Iris pigment epithelial cell (primary cell): ENCODE measurements around the gene CCDC170.

Experiments used
- DNase-seq: peaks from one replicate; pipeline ENCODE4 v3.0.0-alpha.2; 2011; ENCODE audit warnings: low read depth

CCDC170 gene

DNA sequence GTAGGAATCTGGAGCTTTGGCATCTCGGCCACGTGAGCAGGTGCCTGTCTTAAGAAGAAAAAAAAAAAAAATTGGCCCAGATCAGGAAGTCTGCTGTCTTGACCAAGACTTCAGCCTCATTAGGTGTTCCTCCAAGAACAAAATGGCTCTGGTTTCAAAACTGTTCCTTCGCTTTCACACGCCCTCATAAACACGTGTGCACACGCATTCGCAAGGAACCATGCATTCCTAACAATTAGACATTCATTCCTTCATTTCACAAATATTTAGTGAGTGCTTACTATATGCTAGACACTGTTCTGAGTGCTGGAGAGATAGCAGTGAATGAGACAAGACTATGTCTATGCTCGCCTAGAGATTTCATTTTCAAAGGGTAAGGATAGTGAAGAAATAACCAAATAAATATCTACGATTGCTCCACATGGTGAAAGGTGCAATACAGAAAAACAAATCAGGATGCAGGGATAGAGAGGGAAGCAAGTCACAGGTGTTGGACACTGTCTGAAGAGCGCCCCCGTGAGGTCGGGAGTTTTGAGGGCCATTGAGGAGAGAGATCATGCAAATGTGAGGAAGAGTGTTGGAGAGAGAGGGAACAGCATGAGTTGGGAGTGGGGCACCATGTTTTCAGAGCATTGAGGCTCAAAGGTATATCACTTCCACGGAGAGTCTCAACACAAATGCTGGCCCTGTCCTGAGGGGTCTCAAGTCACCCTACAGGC, 53.3 kb downstream of the CCDC170 start:
- no peak for DNase-seq

DNA sequence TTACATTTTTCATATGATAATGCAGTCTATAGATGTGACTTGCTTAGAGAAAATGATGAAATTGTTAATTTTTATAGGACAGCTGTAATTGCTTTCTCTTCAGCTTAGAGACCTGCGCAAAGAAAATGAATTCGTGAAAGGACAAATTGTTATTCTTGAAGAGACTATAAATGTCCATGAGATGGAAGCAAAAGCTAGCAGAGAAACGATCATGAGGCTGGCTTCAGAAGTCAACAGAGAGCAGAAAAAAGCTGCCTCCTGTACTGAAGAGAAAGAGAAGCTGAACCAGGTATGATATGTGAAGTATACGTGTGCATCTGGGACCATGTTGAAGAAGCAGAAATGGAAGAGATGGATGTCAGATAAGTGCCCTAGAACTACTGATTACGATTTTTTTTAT, 54.4 kb downstream of the CCDC170 start:
- DNase-seq = no peak

DNA sequence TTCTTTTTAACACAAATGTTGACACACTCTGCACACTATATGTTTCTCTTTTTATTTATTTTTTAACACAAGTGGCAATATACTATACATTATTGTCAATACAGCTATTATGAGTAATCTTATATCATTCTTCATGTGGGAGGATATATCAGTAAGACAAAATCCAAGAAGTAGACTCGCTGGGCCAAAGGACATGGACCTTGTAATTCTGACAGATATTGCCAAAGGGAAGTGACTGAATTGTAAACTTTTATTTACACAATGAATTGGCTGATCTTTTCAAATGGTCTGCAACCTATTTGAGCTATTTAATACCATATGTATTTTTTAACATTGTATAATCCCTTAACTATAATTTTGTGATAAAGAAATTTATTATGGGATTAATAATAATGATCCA, 56.0 kb downstream of the CCDC170 start:
- no peak for DNase-seq

DNA sequence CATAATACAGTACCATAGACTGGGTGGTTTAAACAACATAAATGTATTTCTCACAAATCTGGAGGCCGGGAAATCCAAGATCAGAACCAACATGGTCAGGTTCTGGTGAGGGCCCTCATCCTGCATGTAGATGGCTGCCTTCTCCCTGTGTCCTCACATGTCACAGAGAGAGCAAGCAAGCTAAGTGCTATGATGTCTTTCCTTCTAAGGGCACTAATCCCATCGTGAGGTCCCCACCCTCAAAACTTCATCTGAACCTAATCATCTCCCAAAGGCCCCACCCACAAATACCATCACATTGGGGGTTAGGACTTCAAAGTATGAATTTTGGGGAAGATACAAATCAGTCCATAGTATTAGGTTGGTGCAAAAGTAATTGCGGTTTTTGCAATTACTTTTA, 56.8 kb downstream of the CCDC170 start:
- no peak for DNase-seq

DNA sequence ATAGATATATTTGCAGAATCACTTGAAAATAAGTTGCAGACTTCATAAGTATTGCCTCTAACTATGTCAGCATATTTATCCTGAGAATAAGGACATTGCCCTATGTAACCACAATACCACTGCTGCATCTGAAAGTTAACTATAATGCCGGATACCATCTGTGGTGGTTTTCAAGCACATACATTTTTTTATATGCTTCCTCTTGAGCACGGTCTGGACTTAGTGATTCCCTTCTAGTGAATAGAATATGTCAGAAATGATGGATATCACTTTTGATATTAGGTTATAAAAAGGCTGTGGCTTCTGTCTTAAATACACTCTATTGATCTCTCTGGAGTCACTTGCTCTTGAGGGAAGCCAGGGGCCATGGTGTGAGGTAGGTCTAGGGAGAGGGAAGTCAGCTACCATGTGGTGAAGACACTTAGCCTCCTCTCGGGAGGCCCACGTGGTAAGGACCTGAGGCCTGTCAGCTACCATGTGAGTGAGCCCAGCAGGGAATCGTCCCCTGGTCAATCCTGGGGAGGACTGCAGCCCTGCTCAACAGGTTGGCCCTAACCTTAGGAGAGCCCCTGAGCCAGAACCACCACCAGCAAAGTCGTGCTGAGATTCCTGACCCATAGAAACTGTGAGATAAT, 57.5 kb downstream of the CCDC170 start:
- no peak for DNase-seq

DNA sequence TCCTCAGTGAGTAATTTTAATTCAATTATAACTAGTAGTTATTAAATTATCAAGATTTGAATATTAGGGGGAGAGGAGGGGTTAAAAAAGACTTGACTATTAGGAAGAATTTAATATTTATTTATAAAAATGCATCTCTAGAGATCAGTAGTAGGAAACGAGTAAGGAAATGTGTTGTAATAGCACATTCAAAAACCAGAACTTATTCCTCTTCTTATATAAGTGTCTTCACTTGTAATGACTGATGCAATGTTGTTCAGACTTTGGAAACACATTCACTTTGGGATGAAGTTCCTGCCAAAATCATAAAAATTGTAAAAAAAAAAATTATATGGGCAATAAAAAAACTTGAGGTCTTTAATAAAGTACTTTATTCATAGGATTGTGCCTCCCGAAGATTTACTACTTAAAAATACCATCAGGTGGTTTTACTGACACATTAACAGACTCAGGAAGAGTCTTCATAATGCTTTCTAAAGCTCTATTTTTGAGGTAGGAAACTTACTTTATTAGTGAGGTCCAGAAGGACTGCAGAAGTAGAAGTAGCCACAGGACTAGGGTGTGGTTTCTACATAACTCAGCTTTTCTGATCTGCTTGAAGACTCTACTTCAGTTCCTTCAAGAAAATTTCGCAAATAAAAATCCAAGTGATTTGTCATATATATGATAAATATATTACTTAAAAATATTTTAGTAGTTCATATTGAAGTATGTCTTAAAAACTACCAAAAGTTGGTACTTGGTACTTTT, 59.8 kb downstream of the CCDC170 start:
- no peak for DNase-seq

DNA sequence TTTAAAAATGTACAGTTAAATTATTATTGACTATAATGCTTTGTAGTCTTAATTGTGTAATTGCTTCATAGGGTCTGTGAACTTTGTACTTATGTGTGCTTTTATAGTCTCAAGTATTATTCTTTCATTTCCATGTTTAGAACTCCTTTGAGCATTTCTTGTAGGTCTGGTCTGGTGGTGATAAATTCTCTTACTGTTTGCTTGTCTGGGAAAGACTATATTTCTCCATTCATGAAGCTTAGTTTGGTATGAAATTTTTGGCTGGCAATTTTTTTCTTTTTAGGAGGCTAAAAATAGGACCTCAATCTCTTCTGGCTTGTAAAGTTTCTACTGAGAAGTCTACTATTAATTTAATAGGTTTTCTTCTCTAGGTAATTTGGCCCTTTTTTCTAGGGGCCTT, 67.4 kb downstream of the CCDC170 start:
- no peak for DNase-seq

DNA sequence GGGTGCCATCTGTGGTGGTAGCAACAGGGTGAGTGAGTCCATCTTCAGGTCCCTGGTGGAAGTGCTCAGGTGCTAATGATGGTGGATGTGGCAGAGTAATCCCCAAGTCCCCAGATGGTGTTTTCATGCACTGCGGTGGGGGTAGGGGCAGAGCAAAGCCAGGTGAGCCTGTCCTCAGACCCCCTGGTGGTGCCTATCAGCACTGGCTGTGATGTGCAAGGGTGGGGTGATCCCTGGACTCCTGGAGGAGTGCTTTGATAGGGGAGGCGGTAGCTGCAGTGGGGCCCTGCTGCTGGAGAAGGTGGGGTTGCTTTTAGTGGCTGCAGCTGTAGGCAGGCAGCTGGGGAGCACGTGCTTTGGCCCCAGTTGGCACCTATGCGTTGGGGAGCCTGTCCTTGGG, 70.8 kb downstream of the CCDC170 start:
- no peak for DNase-seq

DNA sequence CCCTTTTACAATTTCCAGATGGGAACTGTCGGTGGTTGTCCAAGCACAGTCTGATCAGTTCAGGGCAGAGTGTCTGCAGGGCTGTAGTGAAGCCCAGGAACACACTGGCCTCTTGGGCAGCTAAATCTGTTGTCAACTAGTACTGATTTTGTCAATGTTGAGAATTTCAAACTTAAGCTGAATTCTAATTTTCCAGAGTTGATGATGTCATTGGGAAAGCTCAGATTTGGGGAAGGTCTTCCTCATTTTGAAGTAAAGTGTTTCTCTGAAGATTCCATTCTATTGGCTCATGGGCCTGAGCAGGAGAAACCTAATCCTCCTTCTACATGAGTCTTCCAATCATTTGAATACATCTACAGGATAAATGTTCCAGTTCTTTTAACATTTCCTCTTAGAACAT, 72.1 kb downstream of the CCDC170 start:
- no peak for DNase-seq

DNA sequence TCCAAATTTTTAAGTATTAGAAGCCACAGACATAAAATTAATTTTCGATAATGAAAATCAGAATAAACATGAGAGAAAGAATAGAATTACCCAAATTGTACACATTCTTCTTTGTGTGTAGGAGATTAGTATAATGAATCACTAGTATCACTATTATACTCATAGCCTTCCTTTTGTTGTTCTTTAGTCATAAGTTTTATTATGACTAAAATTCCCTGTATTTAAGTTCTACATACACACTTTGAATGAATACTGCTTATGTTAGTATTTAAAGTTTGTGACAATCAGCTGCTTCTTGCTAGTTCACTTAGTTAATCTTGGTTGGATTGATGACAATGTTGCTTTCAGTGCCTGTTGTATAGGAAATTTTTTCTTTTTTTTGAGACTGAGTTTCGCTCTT, 72.7 kb downstream of the CCDC170 start:
- no peak for DNase-seq

DNA sequence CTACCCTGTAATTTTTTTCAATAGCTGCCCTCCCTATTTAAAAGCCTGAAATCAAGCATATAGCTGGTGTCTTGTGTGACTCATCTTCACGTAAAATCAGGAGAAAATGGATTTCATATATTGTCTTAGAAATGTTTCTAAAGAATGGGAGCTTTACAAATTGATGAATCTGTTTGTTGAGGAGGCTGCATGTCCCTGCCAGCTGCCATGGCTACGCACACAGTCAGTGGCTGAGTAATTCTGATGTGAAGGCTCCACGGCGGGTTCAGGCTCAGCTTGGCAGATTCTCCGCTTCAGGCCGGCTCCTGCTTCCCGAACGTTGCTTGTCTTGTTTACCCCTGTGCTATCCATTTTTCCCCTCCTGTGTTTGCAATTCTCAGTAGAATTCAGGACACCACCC, 82.8 kb downstream of the CCDC170 start:
- no peak for DNase-seq

DNA sequence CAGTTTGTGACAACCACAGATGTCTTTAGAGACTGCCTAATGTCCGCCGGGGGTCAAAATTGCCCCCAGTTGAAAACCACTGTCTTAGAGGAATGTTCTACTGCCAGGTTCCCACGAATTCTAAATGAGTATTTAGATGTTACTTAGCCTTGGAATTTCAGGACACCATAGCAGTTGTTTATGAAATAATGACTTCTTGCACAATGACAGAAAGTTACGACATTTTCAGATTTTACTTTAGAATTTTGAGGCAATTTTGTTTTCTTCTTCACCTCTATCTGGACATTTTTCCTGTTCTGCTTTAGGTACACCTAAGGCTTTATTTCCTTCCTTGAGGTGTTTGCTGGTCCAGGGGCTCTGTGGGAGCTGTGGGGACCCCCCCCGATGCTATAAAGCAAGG, 83.4 kb downstream of the CCDC170 start:
- DNase-seq = peak; percentile 1

DNA sequence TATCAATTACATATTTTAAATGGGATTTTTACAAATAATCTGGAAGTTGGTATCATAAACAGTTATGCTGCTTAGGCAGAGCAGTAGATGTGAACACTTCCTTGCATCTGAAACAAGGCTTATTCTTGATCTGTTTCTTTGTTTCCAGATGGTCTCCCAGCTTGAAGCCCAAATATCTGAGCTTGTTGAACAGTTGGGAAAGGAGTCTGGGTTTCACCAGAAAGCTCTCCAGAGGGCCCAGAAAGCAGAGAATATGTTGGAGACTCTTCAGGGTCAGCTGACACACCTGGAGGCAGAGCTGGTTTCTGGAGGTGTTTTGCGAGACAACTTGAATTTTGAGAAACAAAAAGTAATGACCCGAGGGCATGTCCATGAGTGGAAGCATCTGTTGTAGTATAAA, 91.9 kb downstream of the CCDC170 start:
- no peak for DNase-seq

DNA sequence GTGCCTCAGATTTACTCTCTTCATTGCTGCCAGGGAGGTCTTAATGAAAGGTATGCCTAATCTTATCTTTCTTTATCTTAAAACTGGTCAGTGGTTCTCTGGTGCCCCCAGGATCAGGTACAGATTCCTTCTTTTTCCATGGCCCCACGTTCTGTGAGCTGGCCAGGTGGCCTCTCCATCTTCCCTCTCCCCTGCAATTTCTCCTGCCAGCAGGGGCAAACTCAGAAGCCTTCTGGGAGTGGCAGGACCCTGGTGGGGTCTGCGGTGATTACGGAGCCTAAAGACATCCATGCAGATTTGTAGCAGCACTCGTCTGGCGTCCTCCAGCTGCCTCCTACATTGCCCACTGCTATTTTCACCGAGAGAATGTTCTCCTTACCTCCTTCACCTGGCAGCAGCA, 95.8 kb downstream of the CCDC170 start:
- DNase-seq = no peak

DNA sequence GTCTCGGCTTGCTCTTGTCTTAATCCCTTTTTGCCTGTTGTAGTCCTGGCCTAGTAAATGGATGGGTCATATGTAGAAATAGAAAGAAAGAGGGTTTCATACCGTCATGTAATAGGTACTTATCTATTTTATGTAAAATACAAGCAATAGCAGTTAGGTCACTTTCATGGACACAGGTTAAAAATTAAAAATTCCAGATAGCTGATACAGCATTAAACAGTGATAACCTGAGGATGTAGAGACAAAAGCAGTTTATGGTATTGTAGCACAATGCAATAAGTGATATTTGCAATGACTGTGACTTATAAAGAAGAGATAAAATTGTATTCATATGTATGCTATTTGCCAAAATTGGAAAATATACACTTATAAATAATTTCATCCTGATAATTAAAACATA, 96.9 kb downstream of the CCDC170 start:
- DNase-seq = no peak

DNA sequence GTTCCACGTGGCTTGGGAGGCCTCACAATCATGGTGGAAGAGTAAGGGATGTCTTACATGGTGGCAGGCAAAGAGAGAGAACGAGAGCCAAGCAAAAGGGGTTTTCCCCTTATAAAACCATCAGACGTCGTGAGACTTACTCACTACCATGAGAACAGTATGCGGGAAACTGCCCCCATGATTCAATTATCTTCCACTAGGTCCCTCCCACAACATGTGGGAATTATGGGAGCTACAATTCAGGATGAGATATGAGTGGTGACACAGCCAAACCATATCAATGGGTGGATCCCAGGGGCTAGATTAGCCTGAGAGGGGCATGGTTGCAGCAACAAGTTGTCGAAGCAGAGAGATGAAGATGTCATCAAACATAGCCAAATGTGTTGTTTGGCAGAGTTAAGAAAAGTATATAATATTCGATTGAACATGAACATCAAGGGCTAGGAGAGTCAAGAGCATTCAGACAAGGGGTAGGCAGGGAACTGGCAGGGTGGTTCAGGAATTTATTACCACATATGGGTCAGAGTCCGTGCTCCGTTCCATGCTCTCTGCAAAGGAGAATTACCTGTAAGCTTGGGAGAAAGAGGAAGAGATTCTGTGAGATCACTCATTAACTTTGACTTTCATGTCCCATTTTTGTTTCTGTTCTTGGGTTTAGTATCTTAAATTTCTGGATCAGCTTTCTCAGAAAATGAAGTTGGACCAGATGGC, 98.8 kb downstream of the CCDC170 start:
- no peak for DNase-seq

DNA sequence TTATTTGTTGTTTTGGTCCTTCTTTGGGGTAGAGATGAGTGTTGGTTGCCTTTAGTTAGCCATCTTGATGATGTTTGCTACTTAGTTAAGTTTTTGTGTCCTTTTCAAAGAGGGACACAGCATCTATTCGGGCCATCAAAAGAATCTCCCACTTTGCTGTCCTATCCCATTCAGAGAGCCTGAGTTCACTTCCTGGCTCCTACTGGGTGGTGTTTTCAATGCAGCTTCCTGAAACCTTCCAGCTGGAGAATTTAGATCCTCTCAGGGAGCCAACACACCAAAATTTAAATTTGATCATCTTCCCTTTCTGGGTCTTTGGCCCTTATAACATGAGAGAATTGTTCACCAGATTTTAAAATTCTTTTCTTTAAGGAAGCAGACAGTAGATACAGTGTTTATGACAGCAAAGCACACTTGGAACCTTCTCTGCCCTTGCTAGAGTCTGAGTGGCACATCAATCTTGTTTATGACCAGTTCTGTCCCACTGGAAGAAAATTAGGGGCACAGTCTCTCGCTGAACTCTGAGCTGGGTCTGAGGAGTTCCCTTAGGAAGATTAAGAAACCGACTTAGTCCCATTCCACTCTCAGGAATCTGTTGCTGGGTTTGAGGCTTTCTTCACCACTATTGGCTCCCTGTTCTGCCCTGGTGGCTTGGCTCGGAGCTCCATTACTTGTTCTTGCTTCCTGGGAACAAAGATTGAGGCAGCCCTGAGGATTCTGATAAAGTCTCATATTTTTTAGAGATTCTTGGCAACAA, 115.5 kb downstream of the CCDC170 start:
- no peak for DNase-seq

DNA sequence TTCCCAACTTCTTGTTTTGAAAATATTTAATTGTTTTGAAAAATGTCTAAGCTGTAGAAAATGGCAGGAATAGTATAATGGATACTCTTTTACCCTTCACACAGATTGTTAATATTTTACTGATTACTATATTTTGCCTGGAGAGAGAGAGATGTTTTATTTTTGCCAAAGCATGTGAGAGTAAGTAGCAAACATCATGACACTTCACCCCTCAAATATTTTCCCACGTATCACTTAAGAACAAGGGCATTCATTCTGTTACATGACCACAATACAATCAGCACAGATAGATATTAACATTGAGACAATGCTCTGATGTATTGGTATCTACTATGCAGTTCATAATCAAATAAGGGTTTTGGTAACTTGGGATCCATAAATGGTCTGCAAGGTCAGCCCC, 116.5 kb downstream of the CCDC170 start:
- DNase-seq = no peak

DNA sequence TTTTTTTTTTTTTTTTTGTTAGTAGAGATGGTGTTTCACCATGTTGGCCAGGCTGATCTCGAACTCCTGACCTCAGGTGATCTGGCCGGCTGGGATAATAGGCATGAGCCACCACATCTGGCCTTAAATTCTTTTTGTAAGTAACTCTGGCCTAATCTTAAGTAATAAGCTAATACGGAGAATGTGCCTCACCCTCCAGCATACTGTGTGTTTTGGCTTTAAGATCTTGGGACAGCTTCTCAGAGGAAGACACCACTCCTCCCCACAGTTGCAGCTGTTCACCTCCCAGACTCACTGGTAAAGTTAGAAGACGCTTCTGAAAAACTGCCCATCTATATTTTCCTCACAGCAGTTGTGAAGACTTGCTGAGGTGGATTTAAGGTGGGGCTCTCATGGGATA, 120.8 kb downstream of the CCDC170 start:
- DNase-seq = no peak

DNA sequence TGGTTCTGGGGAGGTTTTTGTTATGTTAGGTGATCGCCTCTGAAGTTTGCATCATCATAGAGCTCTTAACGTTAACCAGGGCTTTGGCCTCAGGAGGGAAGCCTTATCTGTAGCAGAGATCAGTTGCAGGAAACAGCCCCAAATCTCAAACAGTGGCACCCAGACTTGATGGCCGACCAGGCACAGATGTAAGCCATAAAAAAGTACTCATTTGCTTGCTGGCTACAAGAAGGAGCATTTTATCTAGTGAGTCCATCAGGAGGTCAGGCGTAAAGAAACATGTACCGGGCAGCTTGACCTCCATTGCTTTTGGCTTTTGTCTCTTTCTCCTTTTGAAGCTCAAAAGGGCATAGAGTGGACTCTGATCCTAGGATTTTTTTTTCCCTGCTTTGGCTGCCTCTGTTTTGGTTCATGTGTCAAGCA, 122.3 kb downstream of the CCDC170 start:
- DNase-seq = no peak

DNA sequence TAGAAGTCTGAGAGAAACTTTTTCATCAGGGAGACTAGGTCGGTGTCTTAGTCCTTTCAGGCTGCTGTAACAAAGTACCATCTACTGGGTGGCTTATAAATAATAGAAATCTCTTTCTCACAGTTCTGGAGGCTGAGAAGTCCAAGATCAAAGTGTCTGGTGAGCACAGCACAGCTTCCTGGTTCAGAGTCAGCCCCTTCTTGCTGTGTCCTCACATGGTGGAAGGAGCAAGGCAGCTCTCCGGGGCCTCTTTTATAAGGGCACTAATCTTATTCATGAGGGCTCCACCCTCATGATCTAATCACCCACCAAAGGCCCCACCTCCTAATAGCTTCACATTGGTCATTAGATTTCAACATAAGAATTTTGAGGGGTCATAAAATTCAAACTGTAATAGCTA, 122.8 kb downstream of the CCDC170 start:
- DNase-seq = no peak

DNA sequence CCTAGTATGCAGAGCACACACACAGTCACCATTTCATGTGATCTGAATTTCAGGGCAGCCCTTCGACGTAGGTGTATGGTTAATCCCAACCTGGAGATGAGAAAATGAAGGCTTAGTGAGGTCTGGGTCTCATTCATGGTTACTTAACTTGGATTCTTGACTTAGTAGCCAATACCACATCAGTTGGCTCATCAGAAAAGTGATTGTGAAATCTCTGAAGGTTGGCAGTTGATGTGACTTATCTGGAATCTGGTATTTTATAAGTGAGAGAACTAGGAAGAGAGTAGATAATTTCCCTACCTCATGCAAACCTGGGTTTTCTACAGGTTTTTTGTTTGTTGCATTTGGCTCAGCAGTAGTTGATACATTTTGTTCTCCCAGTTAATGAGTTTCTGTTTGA, 123.7 kb downstream of the CCDC170 start:
- DNase-seq = no peak
